Measurements from ENCODE around the gene CHCHD10.

- TF ChIP-seq CTCF (IDR thresholded peaks at IDR 0.05; ENCODE audit: insufficient read depth, low read depth, low read length) (no peak), EZH2 (IDR thresholded peaks at IDR 0.05; ENCODE audit: insufficient read depth, low read length) (no peak)
Measured at GRCh38 chr22:23772315-23772648, 4.5 kb upstream of the CHCHD10 start.
